GM21526 (cell line): ENCODE data around the gene MAGEF1.

Experiments
- ATAC-seq: cut with Tn5 transposase; IDR thresholded peaks from one replicate; pipeline ENCODE4 v1.9.1; 2021; ENCODE audit warnings: moderate library complexity; ENCODE audit not compliant: unreplicated experiment, low FRiP score

The MAGEF1 gene

DNA sequence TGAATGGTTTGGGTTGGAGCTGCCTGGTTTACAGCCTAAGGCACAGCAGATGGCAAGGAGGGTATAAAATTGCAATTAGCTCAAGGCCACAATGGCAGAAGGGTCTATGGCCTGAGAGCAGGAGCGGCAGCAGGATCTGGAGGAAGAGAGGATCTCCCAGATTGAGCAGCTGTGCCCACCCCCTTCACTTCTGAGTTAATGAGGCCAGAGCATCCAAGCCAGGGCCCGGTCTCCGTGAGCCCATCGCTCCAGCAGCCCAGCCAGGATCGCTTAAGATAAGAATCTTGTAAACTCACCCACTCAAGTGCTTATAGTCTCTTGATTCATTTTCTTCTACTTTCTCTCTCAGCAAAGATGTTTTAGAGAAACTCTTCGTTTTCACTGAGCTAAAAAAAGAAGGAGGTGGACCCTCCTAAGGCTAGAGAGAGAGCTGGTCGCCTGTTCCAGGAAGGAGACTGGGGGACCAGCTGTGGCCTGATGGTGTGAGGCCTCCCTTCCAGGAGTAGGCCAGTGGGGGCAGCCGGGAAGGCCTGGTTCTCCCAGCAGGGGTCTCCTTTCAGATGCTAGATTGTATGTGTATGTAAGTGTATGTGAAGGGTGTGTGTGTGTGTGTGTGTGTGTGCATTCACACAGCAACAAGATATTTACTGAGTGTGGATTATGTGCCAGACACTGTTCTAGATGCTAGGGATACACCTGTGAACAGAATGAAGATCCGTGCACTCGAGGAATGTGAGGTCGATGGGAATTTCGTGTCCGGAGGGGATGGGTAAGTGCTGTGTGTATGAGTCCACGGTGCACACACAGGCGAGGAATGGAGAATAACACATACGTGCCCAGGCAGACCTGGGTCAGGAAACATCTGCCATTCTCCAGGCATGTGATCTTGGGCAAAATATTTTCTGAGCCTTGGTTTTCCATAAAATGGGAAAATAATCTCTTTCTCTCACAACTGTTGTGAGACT, 18.6 kb downstream of the MAGEF1 start:
- ATAC-seq: no peak

- no peak for ATAC-seq
These were observed 20.2 kb downstream of the MAGEF1 start for GRCh38 chr3:184691397-184692231.

DNA sequence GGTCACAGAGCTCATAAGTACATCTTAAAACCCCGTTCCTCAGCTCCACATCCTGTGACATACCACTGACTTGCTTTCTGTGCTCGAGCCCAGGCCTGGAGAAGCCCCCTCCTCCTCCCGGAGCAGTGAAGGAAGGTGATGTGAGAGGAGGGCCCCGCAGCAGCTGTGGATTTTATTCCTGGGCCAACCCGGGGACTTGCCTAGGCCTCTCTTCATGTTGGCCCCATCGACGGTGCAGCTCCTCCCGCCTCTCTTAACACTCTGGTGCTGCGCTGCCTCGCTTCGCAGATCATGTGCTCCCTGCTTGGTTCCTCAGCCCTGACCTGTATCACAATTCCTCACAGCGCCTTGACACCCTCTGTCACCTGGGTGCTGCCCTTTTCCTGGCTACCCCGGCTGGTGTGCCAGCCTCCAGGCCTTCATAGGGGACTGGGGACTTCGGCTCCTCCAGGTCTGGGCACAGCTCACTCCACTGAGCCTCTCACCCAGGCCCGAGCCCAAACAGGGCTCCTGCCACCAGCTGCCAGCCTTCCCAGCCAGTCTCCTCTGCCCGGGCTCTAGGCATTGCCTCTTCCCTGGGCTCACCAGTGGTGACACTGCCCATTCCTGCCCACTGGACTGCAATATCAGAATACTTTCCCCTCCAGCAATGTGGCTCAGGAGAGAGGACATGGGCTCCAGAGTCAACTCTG, 21.5 kb downstream of the MAGEF1 start:
- no peak for ATAC-seq

DNA sequence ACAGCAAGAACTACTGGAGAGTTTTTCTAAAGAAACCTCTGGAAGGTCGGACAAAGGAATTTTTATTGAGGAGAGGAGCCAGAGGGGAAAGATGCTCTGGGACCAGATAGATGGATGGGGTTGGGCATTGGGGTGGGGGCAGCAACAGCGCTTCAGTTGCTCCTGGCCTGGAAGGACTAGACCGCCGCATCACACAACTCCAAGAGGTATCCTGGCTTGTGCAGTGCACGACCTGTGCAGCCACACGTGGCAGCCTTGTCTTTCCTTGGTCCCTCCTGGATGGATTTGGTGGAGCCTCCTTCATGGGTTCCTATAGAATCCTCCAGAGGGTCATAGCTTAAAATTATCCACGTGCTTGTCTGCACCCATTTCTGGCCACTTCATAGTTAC, 23.0 kb downstream of the MAGEF1 start:
- ATAC-seq: no peak

DNA sequence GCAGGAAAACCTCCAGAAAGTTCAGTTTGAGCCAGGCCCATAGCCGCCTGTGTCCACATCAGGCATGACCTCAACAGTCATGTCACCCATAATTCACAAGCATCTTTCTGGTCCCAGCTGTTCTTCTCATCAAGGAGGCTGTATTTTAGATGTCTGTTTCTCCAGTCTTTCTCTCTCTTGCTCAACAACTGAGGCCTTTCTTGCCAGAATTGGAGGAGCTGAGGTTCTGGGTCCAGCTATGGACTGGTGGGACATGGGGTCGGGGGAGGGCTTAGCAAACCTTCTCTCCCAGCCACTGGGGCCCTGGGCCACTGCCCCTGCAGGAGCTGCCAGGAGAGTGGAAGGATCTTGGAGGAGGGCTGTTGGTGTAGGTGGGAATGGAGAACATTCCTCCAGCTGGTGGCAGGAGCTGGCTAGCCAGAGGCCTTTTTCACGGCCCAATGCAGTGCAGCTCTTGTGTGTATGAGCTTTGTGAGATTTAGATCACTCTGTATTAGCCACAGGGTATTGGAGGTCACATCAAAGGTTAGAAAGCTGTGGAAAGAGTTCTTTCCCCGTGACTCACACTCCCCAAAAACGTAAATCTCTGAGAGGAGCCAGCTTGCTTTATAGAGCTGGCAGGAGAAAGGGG, 23.5 kb downstream of the MAGEF1 start:
- no peak for ATAC-seq

- ATAC-seq: no peak
These were observed 24.4 kb downstream of the MAGEF1 start for GRCh38 chr3:184687363-184688015.

GRCh38 chr3:184685646-184686045, 26.2 kb downstream of the MAGEF1 start:
- no peak for ATAC-seq

- no peak for ATAC-seq
These were observed 26.8 kb downstream of the MAGEF1 start for GRCh38 chr3:184685055-184685454.

GRCh38 chr3:184683900-184684560, 27.8 kb downstream of the MAGEF1 start:
- no peak for ATAC-seq

- no peak for ATAC-seq
These were observed 28.6 kb downstream of the MAGEF1 start for GRCh38 chr3:184683234-184683633.

- no peak for ATAC-seq
These were observed 29.2 kb downstream of the MAGEF1 start for GRCh38 chr3:184682671-184683070.

DNA sequence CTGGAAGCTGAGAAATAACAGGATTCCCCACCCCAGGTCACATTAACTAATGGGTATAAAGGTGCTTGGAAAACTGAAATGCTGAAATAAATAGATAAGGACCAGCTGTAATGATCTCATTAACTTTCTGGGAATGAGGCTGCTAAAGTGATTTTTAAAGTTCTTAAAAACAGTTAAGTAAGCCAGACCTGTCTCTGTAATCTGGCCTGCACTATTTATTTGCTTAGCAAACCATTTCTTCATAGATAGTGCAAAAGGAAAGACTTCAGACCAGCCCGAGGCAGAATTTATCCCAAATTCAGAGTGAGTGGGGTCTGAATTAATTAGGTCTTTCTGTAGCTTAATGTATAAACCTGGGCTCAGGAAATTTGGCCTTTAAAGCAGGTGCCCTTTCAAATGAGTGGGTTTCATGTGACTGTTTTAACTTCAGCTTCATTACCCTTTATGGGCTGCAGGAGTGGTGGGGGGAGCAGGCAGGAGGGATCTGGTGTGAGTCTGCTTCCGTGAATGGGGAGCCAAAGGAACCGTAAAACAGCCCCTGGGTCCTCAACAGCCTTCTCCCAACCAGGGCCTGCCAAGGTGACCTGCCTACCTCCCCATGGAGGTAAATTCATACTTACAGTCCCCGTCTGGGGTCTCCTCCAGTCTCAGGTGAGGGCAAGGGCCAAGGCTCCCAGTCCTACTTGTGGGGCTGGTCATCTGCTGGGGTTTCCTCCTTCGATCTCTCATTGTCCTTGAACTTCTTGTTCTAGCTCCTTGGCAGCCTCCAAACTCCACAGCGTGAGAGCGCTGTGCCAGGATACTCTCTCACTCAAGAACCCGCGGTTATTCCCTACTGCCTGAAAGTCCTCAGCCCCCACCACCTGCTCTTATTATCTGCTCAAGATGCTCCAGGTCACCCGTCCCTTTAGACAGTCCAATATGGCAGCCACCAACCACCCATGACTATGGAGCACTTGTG, 31.2 kb downstream of the MAGEF1 start:
- no peak for ATAC-seq

GRCh38 chr3:184679056-184679816, 32.6 kb downstream of the MAGEF1 start:
- ATAC-seq: no peak

- ATAC-seq: no peak
These were observed 33.4 kb downstream of the MAGEF1 start for GRCh38 chr3:184678317-184679055.

GRCh38 chr3:184677344-184678316, 34.2 kb downstream of the MAGEF1 start:
- no peak for ATAC-seq

- ATAC-seq: no peak
These were observed 34.9 kb downstream of the MAGEF1 start for GRCh38 chr3:184676927-184677326.
